Astrocyte (in vitro differentiated cells and primary cell): ENCODE measurements around the gene MAP3K14.

ENCODE experiments used
- CTCF ChIP-seq: IDR thresholded peaks from 2 replicates; pipeline ENCODE4 v1.5.1; 2011; ENCODE audit warnings: low read depth, mild to moderate bottlenecking, inconsistent platforms, low read length, moderate library complexity; ENCODE audit not compliant: insufficient read depth
- EZH2 ChIP-seq: IDR thresholded peaks from 2 replicates; pipeline ENCODE4 v1.6.1; 2012; ENCODE audit warnings: mild to moderate bottlenecking, low read length, inconsistent platforms; ENCODE audit not compliant: insufficient read depth

GRCh38 chr17:45273551-45273957 lies 43.3 kb downstream of the MAP3K14 start:
- TF ChIP-seq CTCF (no peak), EZH2 (no peak)
